Stimulated activated CD4-positive, alpha-beta T cell treated with anti-CD3 and anti-CD28 coated beads, Interleukin-12 subunit alpha, Interleukin-12 subunit beta, amount 100 ng/mL, for 4 hours (primary cell): Measurements from ENCODE around the gene SEC14L6.
"Not testable (repeated sequence)": the region's sequence is repeated elsewhere in the genome, so short reads cannot be mapped to it uniquely, and the experiment has no call there.

Experiments used
- DNase-seq: peaks from one replicate; pipeline ENCODE4 v3.0.0-alpha.2; 2020

Gene SEC14L6

GRCh38 chr22:30546616-30547015 lies at the start of gene SEC14L6:
Gene SEC14L6 (minus strand): TSS chr22:30546741. CDS start chr22:30546682, 59 bp downstream.
- DNase-seq: no peak

GRCh38 chr22:30596199-30596598 lies 49.7 kb upstream of the SEC14L6 start:
- no peak for DNase-seq

- not testable (repeated sequence) for DNase-seq
These were observed 45.8 kb upstream of the SEC14L6 start for GRCh38 chr22:30592360-30592713.

GRCh38 chr22:30591588-30592359 lies 45.2 kb upstream of the SEC14L6 start, which contains the start of gene PES1:
Gene PES1 (minus strand): TSS chr22:30591910. CDS start chr22:30591833, 77 bp downstream.
- peak; percentile 87 for DNase-seq

- no peak for DNase-seq
These were observed 44.6 kb upstream of the SEC14L6 start for GRCh38 chr22:30591191-30591587.

- DNase-seq: no peak
These were observed 39.9 kb upstream of the SEC14L6 start for GRCh38 chr22:30586414-30586813.

GRCh38 chr22:30584441-30584840 lies 37.9 kb upstream of the SEC14L6 start:
- no peak for DNase-seq

GRCh38 chr22:30582788-30583545 lies 36.4 kb upstream of the SEC14L6 start:
- no peak for DNase-seq

- no peak for DNase-seq
These were observed 35.5 kb upstream of the SEC14L6 start for GRCh38 chr22:30582051-30582450.

- no peak for DNase-seq
These were observed 34.4 kb upstream of the SEC14L6 start for GRCh38 chr22:30580896-30581295.

GRCh38 chr22:30578481-30578880 lies 31.9 kb upstream of the SEC14L6 start:
- DNase-seq: no peak

GRCh38 chr22:30575859-30576258 lies 29.3 kb upstream of the SEC14L6 start:
- DNase-seq: no peak

- DNase-seq: no peak
These were observed 28.6 kb upstream of the SEC14L6 start for GRCh38 chr22:30574997-30575671.

GRCh38 chr22:30574095-30574981 lies 27.8 kb upstream of the SEC14L6 start, which contains the start of gene GAL3ST1:
Gene GAL3ST1 (minus strand): TSS chr22:30574665. CDS start chr22:30557392, 17,273 bp downstream.
- DNase-seq: no peak

- DNase-seq: no peak
These were observed 27.1 kb upstream of the SEC14L6 start for GRCh38 chr22:30573594-30574094.

GRCh38 chr22:30572840-30573593 lies 26.5 kb upstream of the SEC14L6 start:
- no peak for DNase-seq

GRCh38 chr22:30572210-30572609 lies 25.7 kb upstream of the SEC14L6 start:
- DNase-seq: no peak

- no peak for DNase-seq
These were observed 23.2 kb upstream of the SEC14L6 start for GRCh38 chr22:30569674-30570202.

- DNase-seq: no peak
These were observed 21.7 kb upstream of the SEC14L6 start for GRCh38 chr22:30568137-30568805.

GRCh38 chr22:30567277-30567676 lies 20.7 kb upstream of the SEC14L6 start:
- not testable (repeated sequence) for DNase-seq

GRCh38 chr22:30566125-30566524 lies 19.6 kb upstream of the SEC14L6 start:
- no peak for DNase-seq
